Measurements from ENCODE around the gene RABGAP1L.

GRCh38 chr1:174871886-174872285 is 712.6 kb downstream of the RABGAP1L start:
- TF ChIP-seq POLR2A (IDR thresholded peaks at IDR 0.05), result no peak
- no peak for TF ChIP-seq CTCF (IDR thresholded peaks at IDR 0.05)
